ENCODE measurements around the gene RPS10. TPM values are rescaled to one million over a fixed set of nuclear protein-coding genes. Genes with fewer than 3 reads are reported as not detected.

RPS10 gene
- total RNA-seq, 1 experiment from 2014 or later: 1,650 TPM

DNA sequence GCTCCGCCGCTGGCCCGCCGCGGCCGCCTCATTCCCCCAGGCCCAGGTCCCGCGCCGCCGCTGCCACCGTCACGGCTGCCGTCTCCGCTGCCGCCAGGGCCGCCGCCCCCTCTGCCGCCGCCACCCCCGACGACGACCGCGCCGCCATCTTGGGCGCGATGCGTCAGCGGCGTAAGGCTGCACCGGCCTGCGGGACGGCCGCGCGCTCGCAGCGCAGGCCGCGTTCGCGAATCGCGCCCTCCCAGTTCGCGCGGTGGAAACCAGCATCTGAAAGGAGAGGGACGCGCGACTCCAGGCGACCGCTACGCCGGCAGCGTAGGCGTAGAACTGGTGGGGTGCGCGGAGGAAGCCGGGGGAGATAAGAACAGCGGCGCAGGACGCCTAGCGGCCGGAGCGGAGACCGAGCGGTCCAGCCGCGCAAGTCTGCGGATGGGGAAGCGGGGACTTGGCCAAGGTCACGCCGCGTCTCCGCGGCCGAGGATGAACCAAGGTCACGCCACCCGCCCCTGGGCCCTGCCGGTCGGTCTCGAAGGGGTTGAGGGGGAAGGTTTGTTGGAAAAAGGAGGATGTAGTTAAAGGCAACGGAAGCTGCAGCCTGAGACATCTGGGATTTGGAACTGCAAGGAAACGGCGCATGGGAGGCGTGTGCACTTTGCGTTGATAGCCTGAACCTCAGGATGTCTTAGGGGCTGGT is 33.2 kb downstream of the RPS10 start, which contains the start of gene NUDT3:
Gene NUDT3 (minus strand): TSS at position 173 of the 694 bp plus-strand sequence. CDS start 307 bp downstream, outside the sequence.
- peak; percentile 73 to 91 for TF ChIP-seq CTCF (IDR thresholded peaks at IDR 0.05; ENCODE audit: insufficient read depth in 1 of 2, low read depth in 1 of 2, low read length in 1 of 2, severe bottlenecking in 1 of 2, unreplicated experiment in 1 of 2)
- Histone ChIP-seq H3K9me3 (0 out of 2 replicates have a peak, but pooled peaks cover 8% of the 10 kb centered on the region), H3K27me3 (replicated peaks; ENCODE audit: control insufficient read depth, insufficient read depth, low read length) (no peaks in the 10 kb centered on the region), H3K4me3 (ENCODE audit: low read depth, low read length) (peak within 1 kb of the TSS; percentile 81), H3K36me3 (ENCODE audit: control insufficient read depth, insufficient read depth, low read length) (no peaks in the 10 kb centered on the region), H3K4me1 (no peaks in the 10 kb centered on the region)
- intact Hi-C loops (cut with micrococcal nuclease; ENCODE audit: unreplicated experiment): loop anchor here (2.0 kb wide), 3 partner anchors 22 to 144 kb away; partner anchors contain the start of gene SMIM29
- Mint-ChIP-seq H3K4me3 (ENCODE audit: unreplicated experiment) (no peak within 1 kb of the TSS), H3K27ac (ENCODE audit: unreplicated experiment) (no peak within 1 kb of the TSS), H3K4me1 (ENCODE audit: low read depth, unreplicated experiment) (no peaks in the 10 kb centered on the region), H3K27me3 (ENCODE audit: insufficient read depth, unreplicated experiment) (no peaks in the 10 kb centered on the region), H3K9me3 (ENCODE audit: unreplicated experiment) (no peaks in the 10 kb centered on the region), H3K36me3 (ENCODE audit: insufficient read depth, unreplicated experiment) (no peaks in the 10 kb centered on the region)
- no TSS peak for BruUV-seq (replicated peaks)
- ChIA-PET CTCF (interaction anchor here (0.6 to 2.9 kb wide), 2 partner anchors 23 kb away, joined by 5 to 23 read pairs; no protein-coding TSS in a partner anchor), POLR2A (no interaction called here)
- peak; percentile 87 to 93 for DNase-seq

- peak; percentile 61 to 70 for DNase-seq
- TF ChIP-seq CTCF (IDR thresholded peaks at IDR 0.05; ENCODE audit: insufficient read depth in 1 of 2, low read depth in 1 of 2, low read length in 1 of 2, severe bottlenecking in 1 of 2, unreplicated experiment in 1 of 2): no peak
- ChIA-PET POLR2A (interaction anchor here (0.6 to 1.3 kb wide), 2 partner anchors 34 to 207 kb away, joined by 5 to 6 read pairs; partner anchors contain the start of gene RPS10), CTCF (interaction anchor here (0.6 to 2.9 kb wide), 2 partner anchors 24 to 376 kb away, joined by 3 to 23 read pairs; no protein-coding TSS in a partner anchor)
- H3K4me3 Mint-ChIP-seq (ENCODE audit: unreplicated experiment): no peak overlapping the region
- H3K27me3 Mint-ChIP-seq (ENCODE audit: insufficient read depth, unreplicated experiment): no peaks in the 10 kb centered on the region
- H3K9me3 ChIP-seq: 0 out of 2 replicates have a peak, but pooled peaks cover 8% of the 10 kb centered on the region
- H3K4me3 ChIP-seq (ENCODE audit: low read depth, low read length): peak overlapping the region; percentile 81
- no peak overlapping the region for H3K27ac Mint-ChIP-seq (ENCODE audit: unreplicated experiment)
- no peaks in the 10 kb centered on the region for H3K36me3 Mint-ChIP-seq (ENCODE audit: insufficient read depth, unreplicated experiment)
- no peaks in the 10 kb centered on the region for H3K36me3 ChIP-seq (ENCODE audit: control insufficient read depth, insufficient read depth, low read length)
- H3K4me1 Mint-ChIP-seq (ENCODE audit: low read depth, unreplicated experiment): no peaks in the 10 kb centered on the region
- intact Hi-C loops (cut with micrococcal nuclease; ENCODE audit: unreplicated experiment): loop anchor here (1.0 to 2.0 kb wide), 4 partner anchors 17 to 143 kb away; partner anchors contain the start of gene SMIM29
- BruUV-seq (replicated peaks): no TSS peak
- no peaks in the 10 kb centered on the region for H3K27me3 ChIP-seq (replicated peaks; ENCODE audit: control insufficient read depth, insufficient read depth, low read length)
- no peaks in the 10 kb centered on the region for H3K4me1 ChIP-seq
- H3K9me3 Mint-ChIP-seq (ENCODE audit: unreplicated experiment): no peaks in the 10 kb centered on the region
Measured at GRCh38 chr6:34391786-34392496, 33.9 kb downstream of the RPS10 start.

- ChIA-PET POLR2A (interaction anchor here (0.7 to 1.3 kb wide), 4 partner anchors 35 to 142 kb away, joined by 3 to 6 read pairs (median 4); partner anchors contain the start of genes RPS10 and SMIM29), CTCF (interaction anchor here (2.9 kb wide), 1 partner anchor 24 kb away, joined by 23 read pairs; no protein-coding TSS in a partner anchor)
- no peaks in the 10 kb centered on the region for H3K9me3 Mint-ChIP-seq (ENCODE audit: unreplicated experiment)
- Histone ChIP-seq H3K4me1 (no peaks in the 10 kb centered on the region), H3K27me3 (replicated peaks; ENCODE audit: control insufficient read depth, insufficient read depth, low read length) (no peaks in the 10 kb centered on the region), H3K4me3 (ENCODE audit: low read depth, low read length) (peak overlapping the region; percentile 81), H3K9me3 (0 out of 2 replicates have a peak, but pooled peaks cover 5% of the 10 kb centered on the region), H3K36me3 (ENCODE audit: control insufficient read depth, insufficient read depth, low read length) (no peaks in the 10 kb centered on the region)
- no peak overlapping the region for H3K27ac Mint-ChIP-seq (ENCODE audit: unreplicated experiment)
- TF ChIP-seq CTCF (IDR thresholded peaks at IDR 0.05; ENCODE audit: insufficient read depth in 1 of 2, low read depth in 1 of 2, low read length in 1 of 2, severe bottlenecking in 1 of 2, unreplicated experiment in 1 of 2): no peak
- H3K27me3 Mint-ChIP-seq (ENCODE audit: insufficient read depth, unreplicated experiment): no peaks in the 10 kb centered on the region
- no peak overlapping the region for H3K4me3 Mint-ChIP-seq (ENCODE audit: unreplicated experiment)
- H3K4me1 Mint-ChIP-seq (ENCODE audit: low read depth, unreplicated experiment): peaks cover 2% of the 10 kb centered on the region
- no TSS peak for BruUV-seq (replicated peaks)
- H3K36me3 Mint-ChIP-seq (ENCODE audit: insufficient read depth, unreplicated experiment): no peaks in the 10 kb centered on the region
- intact Hi-C loops (cut with micrococcal nuclease; ENCODE audit: unreplicated experiment): loop anchor here (1.0 kb wide), 1 partner anchor 16 kb away; no protein-coding TSS in a partner anchor
- no peak for DNase-seq
Measured at GRCh38 chr6:34391473-34391785, 34.4 kb downstream of the RPS10 start.
